ENCODE measurements around the gene PAX6.
A peak's percentile ranks its signal among the peaks of the same experiment; 100 is the strongest.

PAX6 gene

GRCh38 chr11:31807799-31808667 is 3.1 kb downstream of the PAX6 start:
- DNase-seq = no peak

DNA sequence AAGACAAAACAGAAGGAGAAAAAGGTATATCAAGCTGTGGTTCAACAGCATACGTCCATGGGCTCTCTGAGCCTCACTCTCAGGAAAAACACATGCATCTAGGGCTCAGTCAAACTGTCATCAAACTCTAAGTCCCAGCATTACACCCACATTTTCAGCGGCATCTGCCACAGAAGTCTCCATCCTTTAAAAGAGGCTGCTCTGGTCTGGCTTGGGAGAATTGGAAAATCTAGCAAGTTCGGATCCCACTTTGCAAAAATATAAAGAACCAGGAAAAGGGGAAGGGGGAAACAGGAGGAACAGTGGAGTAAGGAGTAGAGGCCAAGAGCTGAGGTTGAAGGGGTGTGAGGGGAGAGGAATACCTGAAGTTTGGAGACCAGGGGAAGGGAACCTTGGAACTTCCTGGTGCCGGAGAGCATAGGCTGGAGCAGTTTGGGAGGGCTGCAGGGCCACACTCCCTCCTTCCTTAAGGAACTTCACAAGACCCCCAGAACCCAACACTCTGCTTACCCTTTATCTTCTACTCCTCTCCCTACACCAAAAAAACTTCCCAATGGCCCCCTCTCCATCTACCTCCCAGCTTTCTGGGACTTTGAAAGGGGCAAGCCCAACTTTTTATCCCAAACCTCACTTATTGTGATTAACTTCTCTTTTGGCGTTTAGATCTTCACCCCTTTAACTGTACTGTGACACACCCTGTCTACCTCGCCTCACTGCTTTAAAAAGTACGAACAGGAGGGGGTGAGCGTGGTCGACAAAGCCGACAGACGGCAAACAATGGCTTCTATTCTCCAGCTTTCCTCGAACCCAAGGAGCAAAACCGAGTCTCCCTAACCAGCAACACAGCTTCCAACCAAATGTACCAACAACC is 4.0 kb downstream of the PAX6 start:
- DNase-seq = no peak

DNA sequence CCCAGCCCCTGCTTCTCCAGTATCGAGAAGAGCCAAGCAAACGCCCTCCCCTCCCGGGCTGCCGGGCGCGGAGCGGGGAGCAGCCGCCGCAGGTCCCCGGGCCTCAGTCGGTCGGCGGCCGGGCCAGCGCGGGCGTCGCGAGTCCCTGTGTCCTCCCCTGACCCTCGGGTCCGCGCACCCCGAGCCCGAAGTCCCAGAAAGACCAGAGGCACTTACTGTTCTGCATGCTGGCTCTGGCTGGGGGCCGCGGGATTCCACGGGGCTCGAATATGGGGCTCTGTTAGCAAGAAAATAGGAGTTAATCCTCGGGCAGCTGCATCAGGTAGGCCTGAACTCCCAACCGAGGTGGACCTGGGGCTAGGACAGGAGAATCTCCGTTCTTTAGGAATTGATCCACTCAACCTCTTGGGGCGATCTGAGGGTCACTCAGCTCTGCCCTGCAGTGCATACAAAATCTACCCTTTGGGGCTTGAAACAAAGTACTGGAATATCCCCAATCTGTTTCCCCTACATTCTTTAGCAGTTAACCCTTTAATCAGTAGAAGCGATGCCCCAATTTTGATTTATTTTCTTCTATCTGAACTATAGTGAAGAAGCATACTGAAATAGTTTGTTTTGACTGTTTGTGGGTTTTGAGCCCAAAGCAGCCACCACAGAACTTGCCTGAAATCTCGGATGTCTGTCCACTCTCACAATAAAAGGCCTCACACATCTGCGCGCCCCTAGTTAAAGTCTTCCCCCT is 4.8 kb downstream of the PAX6 start:
- DNase-seq = peak in 1 of 2 donors; percentile 11

DNA sequence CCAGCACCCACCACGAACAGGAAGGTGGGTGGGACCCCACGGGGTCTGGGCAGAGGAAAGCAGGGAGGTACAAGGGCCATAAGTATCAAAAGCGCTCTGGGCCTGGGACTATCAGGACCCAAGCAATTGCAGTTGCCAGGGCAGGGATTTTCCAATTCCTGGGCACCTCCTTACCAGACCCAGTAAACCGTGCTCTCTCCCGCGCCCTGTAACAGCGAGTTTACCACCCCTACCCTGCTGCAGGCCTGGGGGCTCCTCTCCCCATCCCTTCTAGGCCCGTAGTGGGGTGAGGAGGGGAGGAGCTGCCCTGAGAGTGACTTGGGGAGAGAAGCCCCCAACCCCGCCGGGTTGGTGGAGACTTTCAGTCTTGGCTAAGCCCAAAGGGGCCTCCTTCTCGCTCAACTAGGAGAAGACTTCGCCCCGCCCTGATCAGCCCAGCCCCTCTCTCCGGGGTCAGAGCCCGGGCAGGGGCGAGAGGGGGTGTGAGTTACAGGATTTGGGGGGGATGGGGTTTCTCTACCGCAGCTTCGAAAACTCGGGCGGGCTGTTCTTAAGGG is 5.4 kb downstream of the PAX6 start:
- DNase-seq = peak in 1 of 2 donors; percentile 13

GRCh38 chr11:31805037-31805628 is 6.0 kb downstream of the PAX6 start:
- DNase-seq = peak in 1 of 2 donors; percentile 13

- peak in 1 of 2 donors; percentile 14 for DNase-seq
Observed at GRCh38 chr11:31804312-31805036, 6.6 kb downstream of the PAX6 start.

GRCh38 chr11:31803813-31804311 is 7.3 kb downstream of the PAX6 start:
- no peak for DNase-seq

GRCh38 chr11:31802990-31803812 is 7.9 kb downstream of the PAX6 start:
- peak in 1 of 2 donors; percentile 13 for DNase-seq

- DNase-seq = no peak
Observed at GRCh38 chr11:31802609-31802989, 8.5 kb downstream of the PAX6 start.

DNA sequence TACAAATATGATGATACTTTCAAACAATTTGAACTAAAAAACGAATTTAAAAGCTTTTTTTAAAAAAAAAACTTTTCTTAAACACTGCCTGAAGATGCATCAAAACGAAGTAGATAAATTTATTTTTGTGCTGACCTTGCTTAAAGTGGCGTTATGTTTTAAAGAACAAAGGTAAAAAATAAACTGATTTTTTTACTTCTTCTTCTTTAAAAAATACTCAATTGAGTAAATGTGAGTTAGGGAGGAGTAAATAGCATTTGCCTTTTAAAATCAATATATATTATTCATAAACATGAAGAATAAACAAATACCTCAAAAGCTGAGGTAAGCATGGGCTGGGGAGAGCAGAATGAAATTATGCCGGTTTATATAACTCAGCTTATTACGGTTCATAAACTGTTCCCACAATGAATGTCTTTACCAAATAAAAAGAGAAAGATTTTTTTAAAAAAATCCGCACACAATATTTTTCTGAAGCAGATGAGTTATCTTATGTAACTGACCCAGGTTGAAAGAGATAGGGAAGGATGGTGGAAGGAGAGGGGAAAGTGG is 9.0 kb downstream of the PAX6 start:
- no peak for DNase-seq

DNA sequence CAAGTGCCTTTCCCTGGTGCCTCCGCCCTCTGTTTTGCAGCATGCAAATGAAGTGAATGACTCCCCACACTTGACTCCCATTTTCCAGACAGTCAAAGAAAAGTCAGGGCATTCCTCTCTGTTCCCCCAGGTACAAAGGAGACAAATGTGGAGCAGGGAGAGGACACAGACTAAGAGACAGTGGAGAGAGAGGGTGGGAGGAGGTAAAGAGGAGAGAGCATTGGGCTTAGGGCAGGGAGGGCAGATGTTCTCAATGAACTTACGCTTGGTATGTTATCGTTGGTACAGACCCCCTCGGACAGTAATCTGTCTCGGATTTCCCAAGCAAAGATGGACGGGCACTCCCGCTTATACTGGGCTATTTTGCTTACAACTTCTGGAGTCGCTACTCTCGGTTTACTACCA is 9.8 kb downstream of the PAX6 start:
- DNase-seq = peak in 1 of 2 donors; percentile 8

DNA sequence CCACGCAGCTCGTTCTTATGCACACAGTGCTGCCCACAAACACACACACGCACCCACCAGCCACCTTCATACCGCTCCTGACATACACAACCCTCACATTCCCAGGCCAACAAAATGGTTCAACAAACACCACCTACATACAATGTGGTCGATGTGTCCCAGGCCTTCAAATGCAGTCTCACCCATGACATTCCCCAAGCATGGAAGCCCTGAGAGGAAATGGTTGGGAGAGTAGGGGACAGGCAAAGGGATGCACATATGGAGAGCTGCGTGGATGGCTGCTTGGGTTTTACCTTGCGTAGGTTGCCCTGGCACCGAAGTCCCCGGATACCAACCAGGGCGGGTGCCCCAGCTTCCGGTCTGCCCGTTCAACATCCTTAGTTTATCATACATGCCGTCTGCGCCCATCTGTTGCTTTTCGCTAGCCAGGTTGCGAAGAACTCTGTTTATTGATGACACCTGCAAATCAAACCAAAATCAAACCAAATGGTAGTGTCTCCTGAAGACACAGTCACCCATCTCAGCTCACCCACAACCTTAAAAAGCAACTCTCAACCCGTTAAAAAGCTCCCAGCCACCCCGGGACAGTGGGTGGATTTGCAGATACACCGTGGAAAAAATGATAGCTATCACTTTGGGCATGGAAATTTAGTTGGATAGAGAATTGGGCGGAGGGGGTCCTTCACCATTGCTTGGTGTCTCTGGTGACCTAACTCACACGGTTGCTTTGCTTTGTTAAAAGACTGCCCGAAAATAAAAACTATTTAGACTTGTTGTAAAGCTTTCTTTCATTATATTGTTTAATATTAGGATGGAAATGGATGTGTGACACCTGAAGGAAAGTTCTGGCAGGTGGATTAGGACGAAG is 10.5 kb downstream of the PAX6 start:
- DNase-seq = no peak

DNA sequence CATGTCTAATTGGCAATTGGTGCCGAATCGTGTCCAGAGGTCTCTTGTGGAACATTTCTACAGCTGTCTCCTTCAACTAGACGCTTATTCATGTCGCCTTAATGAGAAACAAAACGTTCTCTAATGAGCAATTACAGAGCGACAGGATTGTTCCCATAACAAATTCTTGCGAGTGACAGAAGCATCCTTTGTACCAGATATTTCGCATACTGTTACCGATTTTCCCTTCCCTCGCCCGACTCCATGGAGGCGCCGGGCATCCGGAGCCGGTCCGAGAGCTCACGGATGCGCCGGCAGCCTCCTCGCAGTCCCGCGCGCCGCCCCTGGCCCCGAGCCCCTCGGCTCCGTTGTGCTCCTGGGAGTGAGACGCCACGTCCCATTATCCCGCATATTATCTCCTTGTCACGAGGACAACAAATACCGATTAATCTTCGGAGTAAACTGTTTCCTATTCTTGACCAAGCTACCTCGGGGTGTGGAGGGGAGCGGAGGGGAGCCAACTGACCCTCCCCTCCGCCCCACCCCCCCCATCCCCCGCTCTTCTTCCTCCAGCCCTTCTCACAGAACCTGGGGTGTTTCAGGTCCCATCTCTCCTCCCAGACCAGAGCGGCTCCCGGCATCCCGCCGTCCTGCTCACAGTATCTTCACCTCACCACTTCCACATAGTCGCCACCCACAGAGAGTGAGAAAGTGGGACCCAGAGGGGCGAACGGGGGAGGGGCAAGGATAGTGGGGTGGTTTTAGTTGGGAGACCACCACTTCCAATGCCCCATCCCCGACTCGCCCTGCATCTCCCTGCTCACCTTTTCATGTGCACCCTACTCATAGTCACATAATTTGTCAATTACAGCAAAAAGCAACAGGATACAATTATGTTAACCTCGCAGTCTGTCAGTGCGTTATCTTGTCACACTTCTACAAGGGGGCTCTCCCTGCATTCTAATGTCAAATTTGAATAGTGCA is 11.4 kb downstream of the PAX6 start:
- DNase-seq = no peak

- no peak for DNase-seq
Observed at GRCh38 chr11:31798554-31799434, 12.3 kb downstream of the PAX6 start.

GRCh38 chr11:31798057-31798553 is 13.0 kb downstream of the PAX6 start:
- DNase-seq = no peak

DNA sequence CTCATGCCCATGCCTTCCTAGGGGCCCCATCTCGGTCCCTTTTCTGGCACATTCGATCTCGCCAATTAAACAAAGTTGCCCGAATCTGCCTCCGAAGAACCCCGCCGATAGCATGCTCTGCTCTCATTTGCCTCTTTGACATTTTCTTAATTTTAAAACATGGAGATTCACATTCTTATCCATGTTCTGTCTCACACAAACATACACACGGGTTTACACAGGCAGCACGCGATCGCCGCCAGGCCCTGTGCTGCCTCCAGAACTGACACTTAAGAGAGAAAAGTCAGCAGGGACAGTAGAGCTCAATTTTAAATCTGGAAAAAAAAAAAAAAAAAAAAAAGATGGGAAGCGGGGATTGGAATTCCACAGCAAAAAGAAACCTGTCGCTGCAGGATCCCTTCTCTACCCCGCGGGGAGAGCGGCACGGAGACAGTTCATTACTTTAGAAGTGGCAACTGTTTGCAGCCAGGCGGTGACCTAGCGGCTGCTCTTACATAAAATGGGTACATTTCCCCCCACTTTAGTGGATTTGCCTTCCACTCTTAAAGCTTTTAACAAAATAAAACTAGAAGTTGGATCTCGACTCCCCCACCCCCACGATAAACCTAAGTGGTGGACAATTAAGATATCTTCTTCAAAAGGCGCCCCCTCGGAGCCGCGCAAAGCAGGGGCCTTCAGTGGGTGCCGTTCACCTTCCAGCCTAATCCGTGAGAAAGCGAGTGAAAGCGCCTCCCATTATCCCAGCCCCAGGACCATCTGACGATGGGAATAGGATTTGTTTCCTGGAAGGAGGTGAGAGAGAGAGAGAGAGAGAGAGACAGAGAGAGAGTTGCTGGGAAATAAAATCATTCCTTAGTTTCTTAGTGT is 13.7 kb downstream of the PAX6 start:
- DNase-seq = no peak
